ENCODE measurements around the gene DNAH17.

DNAH17 gene

DNA sequence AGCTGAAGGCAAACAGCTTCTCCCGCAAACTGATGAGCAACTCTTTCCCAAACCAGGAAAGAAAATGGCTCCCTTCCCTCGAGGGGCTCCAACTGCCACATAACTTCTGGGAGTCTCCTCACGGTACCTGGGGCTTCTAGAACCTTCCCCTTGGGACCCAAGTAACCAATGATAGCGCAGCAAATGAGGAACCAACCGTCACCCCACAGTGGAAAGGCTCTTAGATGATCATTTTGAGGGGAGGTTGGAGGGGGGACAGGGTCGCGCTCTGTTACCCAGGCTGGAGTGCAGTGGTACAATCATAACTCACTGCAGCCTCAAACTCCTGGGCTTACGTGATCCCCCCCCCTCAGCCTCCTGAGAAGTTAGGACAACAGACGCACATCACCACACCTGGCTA lies at the start of gene DNAH17:
DNAH17 (minus strand) TSS at position 101 of the 400 bp plus-strand sequence. CDS start 2,339 bp downstream, outside the sequence.
- DNase-seq, result no peak

DNA sequence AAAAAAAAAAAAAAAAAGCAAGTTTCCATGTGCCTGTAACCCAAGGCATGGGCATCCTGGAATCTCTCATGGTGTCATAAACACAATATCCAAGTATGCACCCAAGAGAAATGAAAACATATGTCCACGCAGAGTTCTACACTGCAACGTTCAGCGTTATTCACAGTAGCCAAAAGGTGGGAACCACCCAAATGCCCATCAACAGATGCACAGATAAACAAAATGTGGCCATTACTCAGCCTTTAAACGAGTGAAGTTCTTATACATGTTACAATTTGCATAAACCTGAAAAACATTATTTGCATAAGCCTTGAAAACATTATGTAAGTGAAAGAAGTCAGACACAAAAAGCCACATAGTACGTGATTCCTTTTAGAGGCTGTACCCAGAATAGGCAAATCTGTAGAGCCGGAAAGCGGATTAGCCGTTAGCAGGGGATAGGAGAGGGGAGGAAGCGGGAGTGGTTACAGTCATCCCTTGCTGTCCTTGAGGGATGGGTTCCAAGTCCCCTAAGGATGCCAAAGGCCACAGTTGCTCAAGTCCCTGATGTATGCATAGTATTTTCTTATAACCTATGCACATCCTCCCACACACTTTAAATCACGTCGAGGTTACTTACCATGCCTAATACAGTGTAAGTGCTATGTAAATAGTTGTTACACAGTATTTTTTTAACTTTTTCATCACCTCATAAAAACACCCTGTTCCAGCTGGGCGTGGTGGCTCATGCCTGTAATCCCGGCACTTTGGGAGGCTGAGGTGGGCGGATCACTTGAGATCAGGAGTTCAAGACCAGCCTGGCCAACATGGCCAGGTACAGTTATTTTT lies 47.3 kb upstream of the DNAH17 start:
- DNase-seq, result no peak

GRCh38 chr17:78623541-78623940 lies 46.3 kb upstream of the DNAH17 start:
- DNase-seq, result no peak

GRCh38 chr17:78622491-78623265 lies 45.5 kb upstream of the DNAH17 start:
- no peak for DNase-seq

DNA sequence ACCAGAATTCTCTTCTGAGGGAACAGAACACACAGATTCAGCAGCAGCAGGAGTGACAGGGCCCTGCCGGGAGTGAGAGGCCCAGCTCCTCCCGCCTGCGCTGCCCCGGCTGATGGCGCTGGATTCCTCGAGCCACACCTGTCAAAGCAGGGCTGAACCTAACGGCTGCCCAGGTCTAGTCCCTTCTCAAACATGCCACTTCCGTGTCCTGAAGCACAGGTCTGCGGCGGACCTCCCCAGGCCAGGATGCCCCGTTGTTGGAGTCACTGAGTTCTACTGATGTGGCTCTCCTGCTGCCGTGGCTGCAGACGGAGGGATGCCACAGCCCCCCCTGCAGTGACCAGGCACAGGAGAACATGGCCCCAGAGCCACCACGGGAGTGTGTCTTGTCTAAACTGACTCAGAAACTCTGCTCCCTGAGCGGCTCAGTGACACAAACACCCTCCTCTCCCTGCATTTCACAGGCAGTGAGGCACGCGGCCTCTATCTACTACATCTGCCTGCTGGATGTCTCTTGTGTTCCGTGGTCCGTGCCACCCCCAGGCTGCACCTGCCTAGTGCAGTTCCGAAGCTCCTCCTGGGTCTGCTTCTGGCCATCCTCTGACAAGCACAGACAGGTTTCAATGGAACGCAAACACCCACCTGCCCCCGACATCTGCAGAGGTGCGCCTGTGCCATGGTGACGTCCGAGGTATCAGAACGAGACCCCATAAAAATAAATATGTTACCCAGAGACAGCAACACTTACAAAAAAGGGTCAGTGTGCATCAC lies 44.7 kb upstream of the DNAH17 start:
- DNase-seq, result no peak

DNA sequence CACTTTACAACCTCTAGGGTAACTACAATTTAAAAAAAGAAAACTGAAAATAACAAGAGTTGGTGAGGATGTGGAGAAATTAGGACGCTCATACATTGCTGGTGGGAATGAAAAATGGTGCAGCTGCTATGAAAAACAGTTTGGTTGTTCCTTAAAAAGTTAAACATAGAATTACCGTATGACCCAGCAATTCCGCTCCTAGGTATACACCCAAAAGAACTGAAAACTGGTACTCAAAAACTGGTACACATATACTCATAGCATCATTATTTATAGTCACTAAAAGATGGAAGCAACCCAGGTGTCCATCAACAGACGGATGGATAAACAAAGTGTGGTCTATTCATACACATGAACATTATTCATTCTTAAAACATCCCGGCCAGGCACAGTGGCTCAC lies 42.9 kb upstream of the DNAH17 start:
- DNase-seq, result no peak

- no peak for DNase-seq
These were observed 42.1 kb upstream of the DNAH17 start for GRCh38 chr17:78619334-78619733.

DNA sequence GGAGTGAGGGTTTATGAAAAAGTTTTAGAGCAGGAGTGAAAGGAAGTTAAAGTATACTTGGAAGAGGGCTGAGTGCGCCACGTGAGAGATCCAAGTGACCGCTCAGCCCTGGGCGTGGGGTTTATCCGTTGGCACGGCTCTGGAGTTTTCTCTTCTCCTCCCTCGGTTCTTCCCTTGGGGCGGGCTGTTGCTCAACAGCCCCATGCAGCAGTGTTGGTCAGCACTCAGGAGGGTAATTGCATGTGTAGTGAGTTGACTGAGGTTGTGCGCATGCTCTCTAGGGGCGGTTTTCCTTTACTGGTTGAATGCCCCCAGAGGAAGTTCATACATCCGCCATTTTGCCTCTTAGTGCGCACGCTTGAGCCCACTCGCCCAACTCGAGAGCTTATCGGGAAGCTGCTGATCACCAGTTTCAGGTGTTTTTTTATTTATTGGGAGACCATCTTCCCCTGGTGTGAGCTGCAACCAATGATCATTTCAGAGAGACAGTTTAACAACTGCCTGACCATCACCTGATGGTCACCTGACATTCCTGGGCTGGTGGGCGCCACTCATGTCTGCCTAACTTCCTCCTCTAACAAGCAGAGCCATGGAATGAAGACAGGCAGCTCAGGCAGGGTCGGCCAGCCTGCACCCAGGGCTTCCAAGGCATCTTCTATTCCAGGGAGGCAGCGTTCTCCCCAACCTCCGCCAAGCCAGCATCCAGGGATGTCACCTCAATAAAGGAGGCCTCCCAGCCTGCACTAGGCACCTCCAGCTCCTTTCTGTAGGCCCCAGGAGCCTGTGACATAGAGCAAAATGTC lies 41.3 kb upstream of the DNAH17 start:
- no peak for DNase-seq

DNA sequence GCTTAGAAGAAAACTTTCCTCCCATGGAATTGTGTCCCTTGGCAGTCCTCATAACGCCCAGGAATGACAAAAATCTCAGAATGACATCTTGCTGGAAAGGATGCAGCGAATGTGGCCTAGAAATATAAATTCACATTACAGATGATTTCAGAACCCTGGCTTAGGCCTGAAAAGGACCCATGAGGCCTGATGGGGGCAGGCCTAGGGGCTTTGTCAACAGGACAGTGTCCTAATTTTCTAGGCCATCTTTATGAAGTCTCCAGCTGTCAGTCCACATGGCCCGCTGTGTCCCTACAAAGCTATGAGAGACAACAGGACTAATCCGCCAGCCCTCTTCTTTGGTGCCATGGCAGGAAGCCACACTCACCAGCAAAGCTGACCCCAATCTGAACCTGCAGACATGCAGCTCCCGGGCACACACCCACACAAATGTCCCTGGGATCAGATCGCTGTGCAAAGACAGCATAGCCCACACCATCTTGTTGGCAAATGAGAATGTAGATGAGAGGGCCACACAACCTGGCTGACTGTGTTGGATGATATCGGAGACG lies 40.4 kb upstream of the DNAH17 start:
- no peak for DNase-seq

GRCh38 chr17:78616946-78617345 lies 39.8 kb upstream of the DNAH17 start:
- DNase-seq, result no peak

- DNase-seq, result no peak
These were observed 38.4 kb upstream of the DNAH17 start for GRCh38 chr17:78615631-78616030.

DNA sequence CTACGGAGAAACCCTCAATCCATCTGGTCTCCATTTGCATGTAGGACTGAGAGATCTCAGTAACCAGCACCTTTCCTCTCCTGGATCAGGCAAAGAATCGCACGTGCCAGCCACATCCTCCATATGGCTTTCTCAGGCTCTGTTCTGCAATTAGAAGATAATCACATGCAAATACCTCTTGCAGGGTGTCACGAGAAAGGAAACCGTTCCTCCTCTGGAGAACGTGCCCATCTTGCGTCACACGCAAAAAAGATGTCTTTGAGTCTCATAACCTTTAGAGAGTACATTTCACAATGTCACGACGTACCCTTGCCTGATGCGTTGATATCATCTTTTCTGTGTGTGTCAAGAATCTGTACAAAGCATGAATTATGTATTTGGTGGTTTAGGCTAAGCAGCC lies 36.2 kb upstream of the DNAH17 start:
- no peak for DNase-seq

- no peak for DNase-seq
These were observed 34.4 kb upstream of the DNAH17 start for GRCh38 chr17:78611607-78612006.

DNA sequence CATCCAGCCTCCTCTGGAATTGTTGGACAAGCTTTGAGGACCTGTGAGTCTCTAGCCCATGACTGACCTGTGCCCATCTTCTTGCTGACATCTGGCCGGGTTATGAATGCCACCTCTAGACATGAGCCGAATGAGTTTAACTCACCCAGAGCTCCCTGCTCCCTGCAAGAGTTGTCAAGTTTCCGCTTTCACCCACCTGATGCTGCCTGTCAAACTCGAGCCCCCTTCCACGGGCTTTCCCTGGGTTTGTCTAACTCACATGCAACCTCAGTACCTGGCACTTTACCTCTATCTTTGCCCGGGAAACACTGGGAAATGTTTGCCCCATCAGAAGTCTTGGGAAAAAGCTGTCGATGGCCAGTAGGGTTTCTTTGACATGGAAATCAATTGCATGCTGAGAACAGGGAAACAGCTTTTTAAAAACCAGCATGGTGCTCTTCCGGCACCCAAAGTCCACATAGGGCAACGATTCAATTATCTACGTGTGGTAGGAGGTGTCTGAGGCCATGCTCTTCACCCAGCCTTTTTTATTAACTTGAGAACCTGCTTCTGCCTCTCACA lies 33.8 kb upstream of the DNAH17 start:
- DNase-seq, result no peak

DNA sequence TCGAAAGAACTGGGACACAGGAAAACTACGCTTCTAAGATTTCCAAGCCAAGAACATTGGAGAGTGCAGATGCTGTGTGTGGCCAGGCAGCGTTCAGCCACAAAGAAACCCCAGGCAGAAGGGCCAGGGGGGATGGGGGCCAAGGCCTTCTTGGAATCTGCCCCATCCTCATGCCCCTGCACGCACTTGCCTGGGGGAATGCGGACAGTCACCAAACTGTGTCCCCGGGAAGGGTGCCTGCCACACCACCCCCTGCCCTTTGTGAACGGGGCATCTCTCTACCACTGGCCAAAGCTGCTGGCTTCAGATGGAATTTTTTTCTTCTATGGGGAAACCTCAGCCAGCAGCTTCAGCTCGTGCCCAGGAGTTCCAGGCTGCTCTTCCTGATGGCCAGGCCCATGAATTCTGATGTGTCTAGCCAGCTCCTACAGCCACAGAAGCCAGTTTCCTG lies 32.0 kb upstream of the DNAH17 start:
- no peak for DNase-seq

DNA sequence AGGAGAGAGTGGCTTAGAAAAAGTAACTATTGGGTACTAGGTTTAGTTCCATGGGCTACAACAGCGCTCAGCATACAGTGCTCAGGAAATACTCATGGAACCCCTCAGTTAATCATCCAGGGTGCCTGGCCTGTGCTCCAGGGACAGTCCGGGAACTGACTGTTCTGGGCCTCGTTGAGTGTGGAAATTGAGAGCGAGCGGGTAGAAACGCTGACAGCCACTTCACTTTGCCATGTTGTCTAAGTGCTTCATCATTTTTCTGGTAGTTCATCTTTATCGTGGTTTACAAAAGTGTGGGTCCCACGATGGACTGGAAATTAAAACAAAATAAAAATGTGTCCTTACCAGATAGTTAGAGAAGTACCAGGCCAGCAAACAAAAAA lies 31.6 kb upstream of the DNAH17 start:
- no peak for DNase-seq

DNA sequence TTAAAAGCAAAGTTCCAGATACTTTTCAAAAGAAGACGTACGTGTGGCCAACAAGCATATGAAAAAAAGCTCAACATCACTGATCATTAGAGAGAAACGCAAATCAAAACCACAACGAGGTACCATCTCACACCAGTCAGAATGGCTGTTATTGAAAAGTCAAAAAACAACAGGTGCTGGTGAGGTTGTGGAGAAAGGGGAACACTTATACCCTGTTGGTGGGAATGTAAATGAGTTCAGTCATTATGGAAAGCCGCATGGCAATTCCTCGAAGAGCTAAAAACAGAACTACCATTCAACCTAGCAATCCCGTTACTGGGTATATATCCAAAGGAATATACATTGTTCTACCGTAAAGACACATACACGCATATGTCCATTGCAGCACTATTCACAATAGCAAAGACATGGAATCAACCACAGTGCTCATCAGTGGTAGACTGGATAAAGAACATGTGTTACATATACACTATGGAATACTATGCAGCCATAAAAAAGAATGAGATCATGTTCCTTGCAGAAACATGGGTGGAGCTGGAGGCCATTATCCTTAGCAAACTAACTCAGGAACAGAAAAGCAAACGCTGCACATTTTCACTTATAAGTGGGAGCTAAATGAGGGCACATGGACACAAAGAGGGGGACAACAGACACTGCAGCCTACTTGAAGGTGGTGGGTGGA lies 31.1 kb upstream of the DNAH17 start:
- no peak for DNase-seq

GRCh38 chr17:78607038-78607437 lies 29.8 kb upstream of the DNAH17 start:
- DNase-seq, result no peak

DNA sequence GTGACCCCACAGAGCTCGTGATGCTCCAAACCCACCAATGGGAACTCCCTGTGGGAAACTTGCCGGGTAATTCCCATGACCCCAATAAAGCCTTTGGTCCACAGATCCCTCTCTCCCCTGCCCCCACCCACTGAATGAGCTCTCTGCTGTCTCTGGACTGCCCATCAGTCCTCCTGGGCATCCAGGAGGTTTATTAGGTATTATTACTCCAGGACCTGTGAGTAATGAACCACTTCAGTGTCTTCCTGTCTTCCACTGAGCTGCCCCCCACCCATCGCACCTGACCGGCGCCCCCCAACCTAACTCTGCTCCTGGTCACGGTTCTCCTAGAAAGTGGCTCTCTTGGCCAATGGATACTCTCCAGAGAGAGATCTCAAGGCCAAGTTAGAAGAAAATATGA lies 28.7 kb upstream of the DNAH17 start:
- DNase-seq, result no peak

DNA sequence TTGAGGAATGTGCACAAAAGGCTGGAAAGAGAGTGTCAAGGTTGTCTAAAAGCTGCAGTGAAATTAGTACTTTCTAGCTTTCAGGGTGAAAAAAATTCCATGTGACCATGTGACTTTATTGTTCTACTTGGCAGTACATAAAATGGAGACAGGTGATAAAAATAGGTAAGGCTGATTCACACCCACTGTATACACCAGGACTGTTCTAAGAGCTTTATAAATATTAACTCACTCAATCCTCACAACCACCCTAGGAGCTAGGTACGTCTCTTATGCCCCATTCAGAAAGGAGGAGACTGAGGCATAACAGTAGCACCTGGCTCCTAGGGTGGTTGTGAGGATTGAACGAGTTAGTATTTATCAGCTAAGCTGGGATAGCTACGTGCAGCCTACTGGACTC lies 28.2 kb upstream of the DNAH17 start:
- no peak for DNase-seq

DNA sequence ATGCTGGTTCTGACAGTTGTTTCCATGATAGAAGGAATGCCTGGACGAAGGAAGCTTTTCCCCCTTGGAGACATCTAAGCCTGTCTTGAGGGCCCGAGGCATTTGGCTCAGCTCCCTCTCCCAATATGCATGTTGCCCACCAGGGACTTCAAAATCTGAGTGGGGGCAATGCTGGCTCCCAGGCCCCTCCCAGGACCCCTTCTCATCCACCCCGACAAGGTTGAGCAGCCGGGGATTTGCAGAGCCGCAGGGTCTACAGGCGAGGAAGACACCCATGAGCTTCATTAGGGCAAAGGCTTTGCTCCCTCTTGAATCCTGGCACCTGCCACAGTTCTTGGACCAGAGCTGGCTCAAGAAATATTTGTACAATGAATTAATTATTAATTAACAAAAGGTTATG lies 25.1 kb upstream of the DNAH17 start:
- no peak for DNase-seq

Measured in SW 1271 (cell line).